ENCODE data around the gene OXSR1.

OXSR1 gene

GRCh38 chr3:38274864-38275649, 109.7 kb downstream of the OXSR1 start:
- Histone ChIP-seq H3K4me3 (ENCODE audit: low read depth, low read length) (no peak overlapping the region), H3K36me3 (replicated peaks) (peaks cover 2% of the 10 kb centered on the region), H3K27ac (no peak overlapping the region), H3K27me3 (replicated peaks) (no peaks in the 10 kb centered on the region)
- no peak for DNase-seq
- no peak for TF ChIP-seq CTCF (IDR thresholded peaks at IDR 0.05; ENCODE audit: low read depth, low read length, missing control alignments)
- in situ Hi-C loops (cut with HindIII; ENCODE audit: low pct_ligation_motif_present, low sequenced_read_pairs): no loop called here

- in situ Hi-C loops (cut with HindIII; ENCODE audit: low pct_ligation_motif_present, low sequenced_read_pairs): no loop called here
- peaks cover 2% of the 10 kb centered on the region for H3K36me3 ChIP-seq (replicated peaks)
- no peaks in the 10 kb centered on the region for H3K27me3 ChIP-seq (replicated peaks)
- no peak overlapping the region for H3K4me3 ChIP-seq (ENCODE audit: low read depth, low read length)
- no peak overlapping the region for H3K27ac ChIP-seq
- DNase-seq: no peak
- no peak for TF ChIP-seq CTCF (IDR thresholded peaks at IDR 0.05; ENCODE audit: low read depth, low read length, missing control alignments)
Measured at GRCh38 chr3:38275658-38276057, 110.3 kb downstream of the OXSR1 start.

GRCh38 chr3:38276081-38276916, 111.0 kb downstream of the OXSR1 start:
- in situ Hi-C loops (cut with HindIII; ENCODE audit: low pct_ligation_motif_present, low sequenced_read_pairs): no loop called here
- H3K27ac ChIP-seq: no peak overlapping the region
- no peak for TF ChIP-seq CTCF (IDR thresholded peaks at IDR 0.05; ENCODE audit: low read depth, low read length, missing control alignments)
- no peaks in the 10 kb centered on the region for H3K27me3 ChIP-seq (replicated peaks)
- no peak for DNase-seq
- H3K4me3 ChIP-seq (ENCODE audit: low read depth, low read length): no peak overlapping the region
- peaks cover 2% of the 10 kb centered on the region for H3K36me3 ChIP-seq (replicated peaks)

- DNase-seq: no peak
- in situ Hi-C loops (cut with HindIII; ENCODE audit: low pct_ligation_motif_present, low sequenced_read_pairs): no loop called here
- H3K27ac ChIP-seq: no peak overlapping the region
- no peaks in the 10 kb centered on the region for H3K27me3 ChIP-seq (replicated peaks)
- H3K36me3 ChIP-seq (replicated peaks): peaks cover 2% of the 10 kb centered on the region
- TF ChIP-seq CTCF (IDR thresholded peaks at IDR 0.05; ENCODE audit: low read depth, low read length, missing control alignments): no peak
- H3K4me3 ChIP-seq (ENCODE audit: low read depth, low read length): no peak overlapping the region
Measured at GRCh38 chr3:38276917-38277630, 111.7 kb downstream of the OXSR1 start.

GRCh38 chr3:38278841-38279240, 113.5 kb downstream of the OXSR1 start:
- Histone ChIP-seq H3K27ac (no peak overlapping the region), H3K27me3 (replicated peaks) (no peaks in the 10 kb centered on the region), H3K36me3 (replicated peaks) (peaks cover 2% of the 10 kb centered on the region), H3K4me3 (ENCODE audit: low read depth, low read length) (no peak overlapping the region)
- no peak for TF ChIP-seq CTCF (IDR thresholded peaks at IDR 0.05; ENCODE audit: low read depth, low read length, missing control alignments)
- in situ Hi-C loops (cut with HindIII; ENCODE audit: low pct_ligation_motif_present, low sequenced_read_pairs): no loop called here
- no peak for DNase-seq
